ENCODE results near the gene RHOH.

DNA sequence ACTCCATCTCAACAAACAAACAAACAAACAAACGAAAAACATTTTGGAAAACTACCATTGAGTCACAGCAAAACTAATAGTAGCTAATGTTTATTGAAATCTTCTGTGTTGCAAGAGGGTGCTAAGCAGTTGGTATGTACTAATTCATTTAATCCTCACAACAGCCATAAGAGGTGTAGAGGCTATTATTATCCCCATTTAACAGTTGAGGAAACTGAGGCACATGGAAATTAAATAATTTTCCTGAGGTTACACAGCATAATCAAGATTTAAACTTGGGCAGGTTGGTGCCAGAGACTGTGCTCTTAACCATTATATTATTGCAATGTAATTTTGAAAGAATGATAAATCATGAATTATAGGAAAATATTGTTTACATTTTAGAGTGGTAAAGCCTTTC lies 17.5 kb upstream of the RHOH start:
- TF ChIP-seq FOXA1 (IDR thresholded peaks at IDR 0.05) (no peak), BHLHE40 (IDR thresholded peaks at IDR 0.05; ENCODE audit: borderline replicate concordance) (no peak), SP1 (IDR thresholded peaks at IDR 0.05) (no peak), ELF4 (IDR thresholded peaks at IDR 0.05) (no peak), ZNF384 (IDR thresholded peaks at IDR 0.05) (no peak)

All from HEK293T (cell line).